HG03442 (cell line): Measurements from ENCODE around the gene ALDH7A1.
"Not testable (repeated sequence)": the region's sequence is repeated elsewhere in the genome, so short reads cannot be mapped to it uniquely, and the experiment has no call there.

Experiments
- ATAC-seq: cut with Tn5 transposase; IDR thresholded peaks from one replicate; pipeline ENCODE4 v1.9.1; 2021; ENCODE audit warnings: mild to moderate bottlenecking, moderate library complexity; ENCODE audit not compliant: unreplicated experiment

Gene ALDH7A1

DNA sequence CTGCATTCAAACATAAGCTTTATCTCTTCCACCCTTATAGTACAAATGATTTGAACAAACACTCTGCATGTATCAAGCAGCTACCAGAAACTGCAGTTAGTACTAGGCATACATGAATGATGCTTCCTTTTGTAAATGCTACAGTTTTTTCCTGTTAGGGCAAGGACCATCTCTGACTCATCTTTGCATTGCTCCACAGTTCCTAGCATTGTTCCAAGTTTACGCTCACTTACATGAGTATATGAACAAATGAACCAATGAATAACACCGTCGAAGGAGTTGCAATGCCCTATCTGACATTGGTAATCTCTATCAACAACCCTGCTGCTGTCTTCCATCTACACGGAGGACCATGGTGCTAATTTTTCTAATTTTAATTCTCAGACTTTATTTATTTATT lies 2.1 kb upstream of the ALDH7A1 start:
- no peak for ATAC-seq

DNA sequence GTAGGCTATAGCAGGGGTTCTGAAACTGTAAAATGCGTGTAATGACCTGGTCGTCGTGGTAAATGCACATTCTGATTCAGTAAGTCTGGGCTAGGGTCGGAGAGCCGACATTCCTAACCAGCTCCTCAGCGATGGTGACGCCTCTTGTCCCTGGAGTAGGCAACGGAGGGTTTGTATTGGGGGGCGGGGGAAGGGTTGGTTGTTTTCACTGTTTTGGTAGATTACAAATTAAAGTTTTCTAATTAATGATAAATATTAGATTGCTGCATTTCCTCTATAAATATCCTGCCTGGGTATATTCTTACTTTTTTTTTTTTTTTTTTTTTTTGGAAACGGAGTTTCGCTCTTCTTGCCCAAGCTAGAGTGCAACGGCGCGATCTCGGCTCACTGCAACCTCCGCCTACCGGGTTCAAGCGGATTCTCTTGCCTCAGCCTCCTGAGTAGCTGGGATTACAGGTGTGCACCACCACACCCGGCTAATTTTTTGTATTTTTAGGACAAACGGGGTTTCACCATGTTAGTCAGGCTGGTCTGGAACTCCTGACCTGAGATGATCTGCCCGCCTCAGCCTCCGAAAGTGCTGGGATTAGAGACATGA lies 566 bp upstream of the ALDH7A1 start:
- ATAC-seq, result no peak

DNA sequence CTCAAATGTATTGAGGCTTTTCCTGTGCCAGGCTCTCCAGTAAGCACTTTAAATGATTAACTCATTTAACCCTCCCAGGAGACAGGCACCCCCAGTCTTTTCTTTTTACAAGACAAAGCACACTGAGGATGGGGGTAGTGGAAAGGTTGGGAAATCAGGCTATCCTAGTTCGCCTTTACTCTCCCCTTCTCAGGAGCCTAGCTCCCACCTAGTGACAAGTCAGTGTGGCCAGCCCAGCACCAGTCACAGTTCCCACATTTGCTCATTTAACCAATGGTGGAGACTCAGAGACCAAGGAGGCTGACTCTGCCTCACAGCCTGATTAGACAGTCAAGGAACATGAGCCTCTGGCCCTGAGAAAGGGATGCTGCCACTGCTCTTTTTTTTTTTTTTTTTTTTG lies 3.5 kb downstream of the ALDH7A1 start:
- ATAC-seq, result no peak

DNA sequence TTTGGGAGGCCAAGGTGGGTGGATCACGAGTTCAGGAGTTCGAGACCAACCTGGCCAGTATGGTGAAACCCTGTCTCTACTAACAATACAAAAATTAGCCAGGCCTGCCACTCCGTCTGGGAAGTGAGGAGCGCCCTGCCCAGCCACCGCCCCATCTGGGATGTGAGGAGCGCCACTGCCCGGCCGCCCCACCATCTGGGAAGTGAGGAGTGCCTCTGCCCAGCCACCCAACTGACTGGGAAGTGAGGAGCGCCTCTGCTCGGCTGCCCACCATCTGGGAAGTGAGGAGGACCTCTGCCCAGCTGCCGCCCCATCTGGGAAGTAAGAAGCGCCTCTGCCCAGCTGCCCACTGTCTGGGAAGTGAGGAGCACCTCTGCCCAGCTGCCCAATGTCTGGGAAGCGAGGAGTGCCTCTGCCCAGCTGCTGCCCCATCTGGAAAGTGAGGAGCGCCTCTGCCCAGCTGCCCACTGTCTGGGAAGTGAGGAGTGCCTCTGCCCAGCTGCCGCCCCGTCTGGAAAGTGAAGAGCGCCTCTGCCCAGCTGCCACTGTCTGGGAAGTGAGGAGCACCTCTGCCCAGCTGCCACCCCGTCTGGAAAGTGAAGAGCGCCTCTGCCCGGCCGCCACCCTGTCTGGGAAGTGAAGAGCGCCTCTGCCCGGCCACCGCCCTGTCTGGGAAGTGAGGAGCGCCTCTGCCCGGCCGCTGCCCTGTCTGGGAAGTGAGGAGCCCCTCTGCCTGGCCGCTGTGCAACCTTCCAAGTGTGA lies 5.3 kb downstream of the ALDH7A1 start:
- no peak for ATAC-seq

DNA sequence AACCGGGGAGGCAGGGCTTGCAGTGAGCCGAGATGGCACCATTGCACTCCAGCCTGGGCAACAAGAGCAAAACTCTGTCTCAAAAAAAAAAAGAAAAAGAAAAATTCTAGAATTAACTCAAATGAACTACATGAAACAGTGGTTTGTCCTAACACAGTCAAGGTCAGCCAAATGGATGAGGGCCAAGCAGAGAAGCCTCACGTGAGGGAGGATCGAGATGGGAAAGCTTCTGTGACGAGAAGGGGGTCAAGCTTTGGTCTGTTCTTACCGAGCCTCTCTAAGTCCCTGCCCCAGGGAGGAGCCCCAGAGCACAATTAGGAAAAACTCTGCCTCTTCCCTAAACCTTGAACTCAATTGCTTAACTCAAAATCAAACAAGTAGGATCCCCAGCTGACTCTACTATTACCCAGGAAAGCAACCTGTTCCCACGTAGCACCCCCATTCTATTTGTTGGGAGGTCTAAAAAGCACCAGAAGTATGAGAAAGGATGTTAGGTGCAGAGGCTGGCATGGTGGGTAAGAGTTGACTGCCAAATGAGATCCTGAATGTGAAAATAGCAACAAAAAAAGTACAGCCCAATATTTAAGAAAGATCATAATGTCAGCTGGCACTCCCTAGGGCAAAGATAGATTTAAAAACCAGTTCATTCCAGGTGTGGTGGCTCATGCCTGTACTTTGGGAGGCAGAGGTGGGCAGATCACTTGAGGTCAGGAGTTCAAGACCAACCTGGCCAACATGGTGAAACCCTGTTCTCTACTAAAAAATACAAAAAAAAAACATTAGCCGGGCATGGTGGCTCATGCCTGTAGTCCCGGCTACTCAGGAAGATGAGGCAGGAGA lies 7.2 kb downstream of the ALDH7A1 start:
- no peak for ATAC-seq

DNA sequence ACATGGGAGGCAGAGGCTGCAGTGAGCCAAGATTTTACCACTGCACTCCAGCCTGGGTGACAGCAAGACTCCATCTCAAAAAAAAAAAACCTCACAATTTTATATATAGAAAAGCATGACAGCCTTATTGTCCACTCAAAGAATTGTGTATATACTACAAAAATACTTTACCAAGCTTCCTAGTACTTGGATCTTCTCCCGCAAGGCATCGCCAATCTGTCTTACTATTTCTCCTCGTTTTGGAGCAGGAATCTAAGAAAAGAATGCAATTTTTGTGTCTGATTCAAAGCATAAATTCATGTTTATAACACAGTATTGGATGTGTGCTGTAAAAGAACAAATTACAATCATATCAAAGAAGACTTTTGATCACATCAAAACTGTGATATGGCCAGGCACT lies 11.3 kb downstream of the ALDH7A1 start:
- ATAC-seq, result no peak

DNA sequence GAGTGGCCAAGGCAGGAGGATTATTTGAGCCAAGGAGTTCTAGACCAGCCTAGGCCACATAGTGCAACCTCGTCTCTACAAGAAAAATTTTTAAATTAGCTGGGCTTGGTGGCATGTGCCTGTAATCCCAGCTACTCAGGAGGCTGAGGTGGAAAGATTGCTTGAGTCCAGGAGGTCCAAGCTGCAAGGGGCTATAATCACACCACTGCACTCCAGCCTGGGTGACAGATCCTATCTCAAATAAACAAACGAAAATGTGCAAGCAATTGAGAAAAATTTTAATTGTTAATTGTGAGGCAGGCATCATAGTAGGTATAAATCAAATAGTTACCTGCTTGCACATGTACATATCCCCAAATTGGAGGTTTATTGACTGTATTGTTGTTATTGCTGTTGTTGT lies 15.3 kb downstream of the ALDH7A1 start:
- no peak for ATAC-seq

DNA sequence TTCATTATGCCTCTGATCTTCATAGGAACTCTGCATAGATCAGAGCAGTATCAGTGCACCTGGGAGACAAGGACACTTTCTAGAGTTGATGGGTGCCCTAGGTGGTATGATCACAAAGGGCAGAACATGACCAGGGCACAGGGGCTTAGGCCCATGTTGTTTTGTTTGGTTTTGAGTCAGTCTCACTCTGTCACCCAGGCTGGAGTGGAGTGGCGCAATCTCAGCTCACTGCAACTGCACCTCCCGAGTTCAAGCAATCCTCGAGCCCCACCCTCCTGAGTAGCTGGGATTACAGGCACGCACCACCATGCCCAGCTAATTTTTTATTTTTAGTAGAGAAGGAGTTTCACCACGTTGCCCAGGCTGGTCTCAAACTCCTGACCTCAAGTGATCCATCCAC lies 17.6 kb downstream of the ALDH7A1 start:
- no peak for ATAC-seq

DNA sequence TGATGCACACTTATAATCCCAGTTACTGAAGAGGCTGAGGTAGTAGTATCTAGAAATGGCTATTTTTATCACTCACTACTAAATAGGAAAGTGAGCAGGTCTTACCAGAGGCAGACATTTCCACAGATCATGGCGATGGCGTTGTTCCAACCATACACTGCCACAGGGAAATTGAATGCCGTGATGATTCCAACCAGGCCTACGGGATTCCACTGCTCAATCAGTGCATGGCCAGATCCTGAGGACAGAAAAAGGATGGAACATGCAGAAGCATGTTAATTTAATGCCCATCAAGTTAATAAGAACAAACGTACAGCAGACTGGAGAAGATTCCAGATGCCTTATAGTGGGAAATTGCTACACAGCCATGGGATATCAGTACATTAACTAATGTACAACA lies 18.0 kb downstream of the ALDH7A1 start:
- no peak for ATAC-seq

DNA sequence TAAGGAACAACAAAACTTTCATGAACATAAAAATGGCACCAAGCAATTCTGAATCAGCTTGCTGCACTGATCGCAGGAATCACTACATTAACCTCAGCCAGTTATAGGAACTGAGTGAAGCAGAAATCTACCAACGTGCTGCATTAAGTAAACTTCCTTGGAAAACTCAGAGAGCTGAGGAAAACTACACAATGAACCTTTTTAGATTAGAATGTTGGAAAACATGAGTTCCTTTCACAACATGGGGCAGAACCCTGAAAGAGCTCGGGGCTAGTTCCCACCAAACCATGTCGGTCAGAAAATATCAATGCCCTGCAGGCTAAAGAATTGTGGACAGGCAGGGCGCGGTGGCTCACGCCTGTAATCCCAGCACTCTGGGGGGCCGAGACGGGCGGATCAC lies 19.4 kb downstream of the ALDH7A1 start:
- ATAC-seq, result no peak

DNA sequence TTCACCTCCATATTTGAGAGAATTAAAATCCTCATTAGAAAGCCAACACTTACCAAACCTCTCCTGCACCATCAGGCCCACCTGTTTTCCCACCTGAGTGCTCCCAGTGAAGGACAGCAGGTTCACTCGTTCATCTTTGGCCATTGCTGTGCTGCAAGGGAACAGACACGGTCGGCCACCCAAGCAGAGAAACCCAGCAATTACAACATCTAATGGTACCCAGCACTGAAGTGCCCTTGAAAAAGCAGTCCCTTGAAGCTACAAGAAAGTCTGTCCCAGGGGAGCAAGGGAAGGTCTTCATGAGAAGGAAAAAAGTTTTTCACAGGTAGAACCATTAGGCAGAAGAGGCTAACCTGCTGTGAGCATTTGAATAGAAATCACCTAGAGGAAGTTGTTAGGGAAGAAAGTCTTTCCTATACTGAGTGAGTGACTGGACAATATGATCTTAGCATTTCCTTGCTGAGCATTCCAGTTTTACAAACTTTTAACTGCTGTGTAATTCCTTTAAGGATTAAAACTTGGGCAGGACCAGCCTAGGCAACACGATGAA lies 26.7 kb downstream of the ALDH7A1 start:
- no peak for ATAC-seq

DNA sequence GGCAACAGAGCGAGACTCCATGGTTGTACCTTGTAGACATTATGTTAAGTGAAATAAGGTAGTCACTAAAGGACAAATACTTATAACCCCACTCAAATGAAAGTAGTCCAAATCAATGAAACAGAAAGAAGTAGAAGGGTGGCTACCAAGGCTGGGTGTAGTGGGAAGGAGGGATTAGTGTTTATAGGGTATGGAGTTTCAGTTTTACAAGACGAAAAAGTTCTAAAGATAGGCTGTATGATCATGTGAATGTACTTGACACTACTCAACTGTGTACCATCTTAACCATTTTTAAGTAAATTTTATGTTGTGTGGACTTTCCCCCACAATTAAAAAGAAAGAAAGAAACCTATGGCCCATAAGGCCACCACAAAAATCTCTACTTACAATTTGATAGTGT lies 32.2 kb downstream of the ALDH7A1 start:
- ATAC-seq, result peak; percentile 96

DNA sequence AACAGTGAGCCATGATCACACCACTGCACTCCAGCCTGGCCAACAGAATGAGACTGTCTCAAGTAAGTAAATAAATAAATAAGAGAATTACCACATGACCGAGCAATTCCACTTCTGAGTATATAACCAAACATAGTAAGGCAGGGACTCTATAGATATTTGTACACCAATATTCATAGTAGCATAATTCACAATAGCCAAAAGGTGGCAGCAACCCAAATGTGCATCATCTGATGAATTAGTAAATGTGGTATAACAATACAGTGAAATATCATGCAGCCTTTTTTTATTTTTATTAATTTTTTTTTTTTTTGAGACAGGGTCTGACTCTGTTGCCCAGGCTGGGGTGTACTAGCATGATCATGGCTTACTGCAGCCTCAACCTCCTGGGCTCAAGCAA lies 33.1 kb downstream of the ALDH7A1 start:
- no peak for ATAC-seq

DNA sequence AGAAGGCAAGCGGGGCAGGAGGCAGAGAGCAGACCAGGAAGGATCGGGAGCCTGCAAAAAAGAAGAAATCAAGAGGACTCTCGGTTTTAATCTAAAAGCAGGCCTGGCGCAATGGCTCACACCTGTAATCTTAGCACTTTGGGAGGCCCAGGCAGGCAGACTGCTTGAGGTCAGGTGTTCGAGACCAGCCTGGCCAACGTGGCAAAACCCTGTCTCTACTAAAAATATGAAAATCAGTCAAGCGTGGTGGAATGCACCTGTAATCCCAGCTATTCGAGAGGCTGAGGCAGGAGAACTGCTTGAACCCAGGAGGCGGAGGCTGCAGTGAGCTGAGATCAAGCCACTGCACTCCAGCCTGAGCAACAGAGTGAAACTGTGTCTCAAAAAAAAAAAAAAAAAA lies 39.9 kb downstream of the ALDH7A1 start:
- not testable (repeated sequence) for ATAC-seq

DNA sequence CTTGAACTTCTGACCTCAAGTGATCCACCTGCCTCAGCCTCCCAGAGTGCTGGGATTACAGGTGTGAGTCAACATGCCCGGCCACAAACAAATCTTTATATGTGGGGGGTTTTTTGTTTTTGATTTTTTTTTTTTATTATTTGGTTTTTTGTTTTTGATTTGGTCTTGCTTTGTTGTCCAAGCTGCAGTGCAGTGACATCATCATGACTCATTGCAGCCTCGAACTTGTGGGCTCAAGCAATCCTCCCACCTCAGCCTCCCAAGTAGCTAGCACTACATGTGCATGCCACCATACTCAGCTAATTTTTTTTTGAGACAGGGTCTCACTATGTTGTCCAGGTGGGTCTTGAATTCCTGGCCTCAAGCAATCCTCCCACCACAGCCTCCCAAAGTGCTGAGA lies 42.4 kb downstream of the ALDH7A1 start:
- ATAC-seq, result no peak

DNA sequence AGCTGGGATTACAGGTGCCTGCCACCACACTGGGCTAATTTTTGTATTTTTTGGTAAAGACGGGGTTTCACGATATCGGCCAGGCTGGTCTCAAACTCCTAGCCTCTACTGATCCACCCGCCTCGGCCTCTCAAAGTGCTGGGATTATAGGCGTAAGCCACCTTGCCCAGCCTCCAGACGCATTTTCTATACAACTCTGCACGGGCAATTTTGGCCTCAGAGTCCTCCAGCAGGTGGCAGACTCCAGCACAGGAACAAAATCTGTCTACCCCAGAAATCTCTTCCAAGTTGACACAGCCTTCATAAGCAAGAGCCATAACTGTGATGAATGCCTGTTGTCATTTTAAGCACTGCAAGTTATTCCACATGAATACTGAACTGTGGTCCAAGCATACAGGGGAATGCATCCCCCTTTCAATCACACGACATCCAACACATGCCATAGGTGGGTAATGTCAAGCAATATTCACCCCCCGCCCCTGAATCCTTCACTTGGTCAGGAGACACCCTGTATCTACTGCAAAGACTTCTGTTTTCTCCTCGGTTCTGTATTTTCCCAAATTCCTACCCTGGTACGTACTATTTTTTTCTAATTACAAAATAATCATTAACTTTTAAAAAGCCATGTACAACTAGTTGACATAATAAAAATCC lies 50.8 kb downstream of the ALDH7A1 start:
- peak; percentile 77 for ATAC-seq

DNA sequence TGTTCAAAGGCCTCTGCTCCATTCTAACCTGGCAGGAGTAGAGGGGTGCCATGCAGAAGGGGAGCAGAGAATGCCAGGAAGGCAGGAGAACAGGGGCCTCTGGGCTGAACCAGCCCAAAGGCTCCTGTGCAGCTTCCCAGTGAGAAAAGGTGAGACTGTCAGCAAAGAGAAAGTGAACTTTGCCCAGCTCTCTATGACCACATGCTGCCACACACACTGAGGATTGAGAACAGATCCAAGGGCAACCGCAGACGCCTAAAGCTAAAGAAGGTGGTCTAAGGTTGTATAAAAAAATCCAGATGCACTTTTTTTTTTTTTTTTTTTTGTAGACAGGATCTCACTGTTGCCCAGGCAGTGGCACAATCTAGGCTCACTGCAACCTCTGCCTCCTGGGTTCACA lies 51.4 kb downstream of the ALDH7A1 start:
- ATAC-seq, result no peak

DNA sequence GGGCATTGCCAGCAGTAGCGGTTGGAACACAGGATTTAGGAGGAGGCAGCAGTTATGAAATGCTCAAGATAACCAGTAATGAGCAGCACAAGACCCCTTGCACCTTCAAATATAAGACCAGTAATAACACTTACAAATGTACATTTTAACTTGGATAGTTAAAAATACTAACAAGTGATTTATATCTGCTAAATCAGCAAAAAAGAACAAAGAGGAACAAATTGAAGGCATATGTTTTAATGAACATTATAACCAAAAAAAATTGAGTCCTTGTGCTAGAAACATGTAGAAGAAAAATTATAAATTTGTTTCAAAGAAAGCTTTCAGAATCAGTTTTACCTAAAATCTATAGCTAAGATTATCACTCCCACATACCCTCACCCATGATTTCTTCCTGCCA lies 52.0 kb downstream of the ALDH7A1 start:
- no peak for ATAC-seq

DNA sequence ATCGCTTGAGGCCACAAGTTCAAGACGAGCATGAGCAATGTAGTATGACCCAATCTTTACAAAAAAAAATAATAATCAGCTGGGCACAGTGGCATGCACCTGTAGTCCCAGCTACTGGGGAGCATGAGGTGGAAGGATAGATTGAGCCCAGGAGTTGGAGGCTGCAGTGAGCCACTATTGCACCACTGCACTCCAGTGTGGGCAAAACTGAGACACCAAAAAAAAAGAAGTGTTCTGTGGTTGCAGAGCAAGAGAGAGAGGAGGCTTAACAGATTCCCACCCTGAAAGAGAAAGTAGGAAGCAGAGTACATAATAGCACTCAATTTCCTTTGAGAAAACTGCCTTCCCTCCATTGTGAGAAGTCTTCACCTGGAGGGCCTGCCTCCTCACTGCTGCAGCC lies 52.6 kb downstream of the ALDH7A1 start:
- ATAC-seq, result no peak

DNA sequence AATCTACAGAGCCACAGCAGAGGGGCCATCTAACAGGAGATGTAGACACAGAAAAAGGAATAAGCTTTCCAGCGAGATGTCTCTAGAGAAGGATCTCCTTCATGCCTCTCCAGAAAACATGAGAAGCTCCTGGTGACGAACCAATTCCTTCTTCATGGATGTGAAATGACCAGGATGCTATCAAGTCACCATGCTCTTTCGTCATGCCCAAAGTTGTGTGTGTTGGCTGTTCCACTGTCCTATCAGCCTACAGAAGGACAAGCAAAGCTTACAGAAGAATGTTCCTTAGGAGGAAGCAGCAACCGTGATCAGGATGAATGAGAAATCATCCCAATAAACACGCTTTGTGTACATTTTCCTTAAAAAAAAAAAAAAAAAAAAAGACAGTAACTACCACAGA lies 54.4 kb downstream of the ALDH7A1 start:
- ATAC-seq, result no peak

DNA sequence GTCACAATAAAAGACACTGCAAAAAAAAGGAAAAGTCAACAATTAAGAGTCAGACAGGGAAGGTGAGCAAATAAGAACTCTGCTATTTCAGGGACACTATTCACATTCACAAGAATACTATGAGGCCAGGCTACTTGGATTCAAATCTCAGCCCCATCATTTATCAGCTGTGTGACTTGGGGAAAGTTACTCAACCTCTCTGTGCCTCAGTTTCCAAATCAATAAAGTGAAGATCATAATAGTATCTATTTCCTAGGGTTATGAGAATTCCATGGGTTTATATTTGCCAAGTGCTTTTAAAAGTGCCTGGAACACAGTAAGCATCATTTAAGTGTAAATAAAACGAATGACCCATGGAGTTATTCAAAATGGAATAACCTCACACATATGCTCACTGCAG lies 56.4 kb downstream of the ALDH7A1 start:
- no peak for ATAC-seq
